SU-DHL-6 (cell line): Measurements from ENCODE around the gene LDLRAD2.

Experiments used
- H2AFZ ChIP-seq: fragments of 200-600 bp; sonication (generic); 2 replicates; pipeline ENCODE4 v1.6.1; 2014; ENCODE audit warnings: low read depth, mild to moderate bottlenecking, moderate library complexity, mixed read lengths, antibody characterized with exemption, low read length; ENCODE audit not compliant: severe bottlenecking
- H3F3A ChIP-seq: fragments of 200-600 bp; shearing (Covaris generic); 2 replicates; pipeline ENCODE4 v1.6.0; 2016; ENCODE audit warnings: antibody characterized with exemption, mild to moderate bottlenecking; ENCODE audit not compliant: insufficient read depth
- H3K27ac ChIP-seq: fragments of 200-600 bp; sonication (generic); 2 replicates; pipeline ENCODE4 v1.5.1; 2016; ENCODE audit warnings: low read depth, mild to moderate bottlenecking, low read length, moderate library complexity, mixed read lengths
- H3K27me3 ChIP-seq: fragments of 200-600 bp; sonication (generic), shearing (Covaris generic); 2 replicates; pipeline ENCODE4 v1.6.0; 2014; ENCODE audit warnings: mild to moderate bottlenecking, low read length
- H3K36me3 ChIP-seq: fragments of 200-600 bp; sonication (generic); 2 replicates; pipeline ENCODE4 v1.6.1; 2014; ENCODE audit warnings: mild to moderate bottlenecking, low read length, mixed read lengths
- H3K4me2 ChIP-seq: fragments of 300-600, 200-600 bp; shearing (Covaris generic), sonication (generic); 2 replicates; pipeline ENCODE4 v1.6.0; 2014; ENCODE audit warnings: low read length, low read depth, mild to moderate bottlenecking; ENCODE audit not compliant: poor library complexity, severe bottlenecking
- H3K4me3 ChIP-seq: fragments of 200-600 bp; sonication (generic); 2 replicates; pipeline ENCODE4 v1.5.1; 2014; ENCODE audit warnings: antibody characterized with exemption, low read length, mild to moderate bottlenecking, mixed read lengths; ENCODE audit not compliant: insufficient read depth, poor library complexity, severe bottlenecking
- H3K79me2 ChIP-seq: fragments of 200-600 bp; sonication (generic); 2 replicates; pipeline ENCODE4 v1.6.1; 2014; ENCODE audit warnings: mild to moderate bottlenecking, low read length, moderate library complexity; ENCODE audit not compliant: insufficient read depth
- H3K9ac ChIP-seq: fragments of 200-600 bp; sonication (generic); 2 replicates; pipeline ENCODE4 v1.7.0; 2014; ENCODE audit warnings: mild to moderate bottlenecking, low read length
- H3K9me2 ChIP-seq: fragments of 200-600 bp; sonication (generic); replicated peaks from 2 replicates; pipeline ENCODE4 v1.6.1; 2014; ENCODE audit warnings: low read length; ENCODE audit not compliant: insufficient read depth
- H3K9me3 ChIP-seq: fragments of 200-600 bp; sonication (generic); 2 replicates; pipeline ENCODE4 v1.6.1; 2014; ENCODE audit warnings: low read length, mixed read lengths; ENCODE audit not compliant: insufficient read depth
- H4K20me1 ChIP-seq: fragments of 200-600 bp; sonication (generic); 2 replicates; pipeline ENCODE4 v1.6.1; 2014; ENCODE audit warnings: low read depth, mild to moderate bottlenecking, antibody characterized with exemption, low read length, moderate library complexity, mixed read lengths
- CTCF ChIP-seq: fragments of 200-600 bp; sonication (generic); IDR thresholded peaks from one replicate; pipeline ENCODE4 v1.5.1; 2017; ENCODE audit warnings: antibody characterized with exemption, mild to moderate bottlenecking, low read length, moderate library complexity; ENCODE audit not compliant: insufficient read depth, poor library complexity, severe bottlenecking
- EZH2phosphoT487 ChIP-seq: fragments of 200-600 bp; sonication (generic), shearing (Covaris generic); conservative IDR thresholded peaks from 2 replicates; pipeline ENCODE4 v1.6.1; 2018; ENCODE audit warnings: mild to moderate bottlenecking, antibody characterized with exemption, low read length, moderate library complexity, mixed read lengths

Gene LDLRAD2

GRCh38 chr1:21811875-21812305 is at the start of gene LDLRAD2:
LDLRAD2 (plus strand) TSS chr1:21812265; CDS start chr1:21812452, 187 bp downstream.
- Histone ChIP-seq H3K9me3 (no peaks in the 10 kb centered on the region), H3K9ac (no peak within 1 kb of the TSS), H3K4me3 (no peak within 1 kb of the TSS), H3K79me2 (no peaks in the 10 kb centered on the region), H3K27me3 (no peaks in the 10 kb centered on the region), H3K9me2 (no peaks in the 10 kb centered on the region), H3K4me2 (no peak within 1 kb of the TSS), H3F3A (no peaks in the 10 kb centered on the region), H3K27ac (no peak within 1 kb of the TSS), H2AFZ (no peak within 1 kb of the TSS), H4K20me1 (no peaks in the 10 kb centered on the region), H3K36me3 (no peaks in the 10 kb centered on the region)
- TF ChIP-seq CTCF (no peak), EZH2phosphoT487 (no peak)

GRCh38 chr1:21763236-21763635 is 48.8 kb upstream of the LDLRAD2 start:
- no peaks in the 10 kb centered on the region for H3K9me3 ChIP-seq
- H3K9ac ChIP-seq: no peak overlapping the region
- H3K36me3 ChIP-seq: no peaks in the 10 kb centered on the region
- no peak overlapping the region for H3K4me3 ChIP-seq
- H4K20me1 ChIP-seq: no peaks in the 10 kb centered on the region
- TF ChIP-seq EZH2phosphoT487 (no peak), CTCF (no peak)
- H3K27ac ChIP-seq: peak overlapping the region; percentile 51
- H2AFZ ChIP-seq: no peak overlapping the region
- H3K27me3 ChIP-seq: no peaks in the 10 kb centered on the region
- H3K79me2 ChIP-seq: peaks cover 97% of the 10 kb centered on the region
- no peaks in the 10 kb centered on the region for H3K9me2 ChIP-seq
- peak overlapping the region; percentile 40 for H3K4me2 ChIP-seq
- H3F3A ChIP-seq: peaks cover 8% of the 10 kb centered on the region; the same call in 1 of the 2 replicates

GRCh38 chr1:21763694-21764419 is 48.2 kb upstream of the LDLRAD2 start:
- Histone ChIP-seq H4K20me1 (no peaks in the 10 kb centered on the region), H3K4me2 (no peak overlapping the region), H3K9me2 (no peaks in the 10 kb centered on the region), H3K27ac (peak overlapping the region; percentile 35; the same call in 1 of the 2 replicates), H3F3A (peaks cover 8% of the 10 kb centered on the region; the same call in 1 of the 2 replicates), H3K27me3 (no peaks in the 10 kb centered on the region), H3K36me3 (no peaks in the 10 kb centered on the region), H3K79me2 (peaks cover 97% of the 10 kb centered on the region), H3K4me3 (no peak overlapping the region), H2AFZ (no peak overlapping the region), H3K9me3 (no peaks in the 10 kb centered on the region), H3K9ac (no peak overlapping the region)
- no peak for TF ChIP-seq CTCF
